Dendritic cell treated with granulocyte-macrophage colony-stimulating factor and Interleukin-4, amounts not matched to agents 40 ng/mL and 50 ng/mL, for 4 days (primary cell): ENCODE results near the gene ATP2B2.

Experiments
- H3K27ac Mint-ChIP-seq: one replicate; pipeline ENCODE4 v1.8.0; 2022; ENCODE audit warnings: mild to moderate bottlenecking, mixed read lengths
- H3K27me3 Mint-ChIP-seq: one replicate; pipeline ENCODE4 v1.8.0; 2022; ENCODE audit warnings: mild to moderate bottlenecking, mixed read lengths
- H3K36me3 Mint-ChIP-seq: one replicate; pipeline ENCODE4 v1.8.0; 2022; ENCODE audit warnings: low read depth, mixed read lengths
- H3K4me1 Mint-ChIP-seq: one replicate; pipeline ENCODE4 v1.8.0; 2022; ENCODE audit warnings: low read depth, mixed read lengths
- H3K4me3 Mint-ChIP-seq: one replicate; pipeline ENCODE4 v1.8.0; 2022; ENCODE audit warnings: mild to moderate bottlenecking, moderate library complexity, mixed read lengths
- H3K9me3 Mint-ChIP-seq: one replicate; pipeline ENCODE4 v1.8.0; 2022; ENCODE audit warnings: mixed read lengths
- intact Hi-C: fragments of 100-400 bp; cut with micrococcal nuclease; formaldehyde crosslinking; loops from one replicate; pipeline ENCODE4 v1.15.0; 2022

The ATP2B2 gene

GRCh38 chr3:10406414-10406813 lies 99.0 kb downstream of the ATP2B2 start:
- intact Hi-C loops = no loop called here
- Mint-ChIP-seq H3K27ac (no peak overlapping the region), H3K27me3 (peaks cover 4% of the 10 kb centered on the region), H3K36me3 (no peaks in the 10 kb centered on the region), H3K4me1 (no peaks in the 10 kb centered on the region), H3K9me3 (no peaks in the 10 kb centered on the region), H3K4me3 (no peak overlapping the region)

- H3K4me1 Mint-ChIP-seq = no peaks in the 10 kb centered on the region
- peaks cover 4% of the 10 kb centered on the region for H3K27me3 Mint-ChIP-seq
- no peaks in the 10 kb centered on the region for H3K9me3 Mint-ChIP-seq
- H3K27ac Mint-ChIP-seq = no peak overlapping the region
- no peak overlapping the region for H3K4me3 Mint-ChIP-seq
- H3K36me3 Mint-ChIP-seq = no peaks in the 10 kb centered on the region
- intact Hi-C loops = no loop called here
Measured at GRCh38 chr3:10405816-10406215, 99.6 kb downstream of the ATP2B2 start.

GRCh38 chr3:10404876-10405275 lies 100.5 kb downstream of the ATP2B2 start:
- H3K36me3 Mint-ChIP-seq = no peaks in the 10 kb centered on the region
- H3K9me3 Mint-ChIP-seq = no peaks in the 10 kb centered on the region
- H3K4me1 Mint-ChIP-seq = no peaks in the 10 kb centered on the region
- H3K27ac Mint-ChIP-seq = no peak overlapping the region
- no peak overlapping the region for H3K4me3 Mint-ChIP-seq
- peaks cover 2% of the 10 kb centered on the region for H3K27me3 Mint-ChIP-seq
- intact Hi-C loops = no loop called here

- Mint-ChIP-seq H3K4me3 (no peak overlapping the region), H3K27ac (no peak overlapping the region), H3K36me3 (no peaks in the 10 kb centered on the region), H3K4me1 (no peaks in the 10 kb centered on the region), H3K9me3 (no peaks in the 10 kb centered on the region), H3K27me3 (peaks cover 2% of the 10 kb centered on the region)
- intact Hi-C loops = no loop called here
Measured at GRCh38 chr3:10404377-10404776, 101.0 kb downstream of the ATP2B2 start.

- no peak overlapping the region for H3K4me3 Mint-ChIP-seq
- no peaks in the 10 kb centered on the region for H3K9me3 Mint-ChIP-seq
- intact Hi-C loops = no loop called here
- no peaks in the 10 kb centered on the region for H3K36me3 Mint-ChIP-seq
- H3K27me3 Mint-ChIP-seq = peaks cover 4% of the 10 kb centered on the region
- H3K4me1 Mint-ChIP-seq = no peaks in the 10 kb centered on the region
- H3K27ac Mint-ChIP-seq = no peak overlapping the region
Measured at GRCh38 chr3:10401990-10402761, 103.2 kb downstream of the ATP2B2 start.

- Mint-ChIP-seq H3K4me3 (no peak overlapping the region), H3K27me3 (peaks cover 9% of the 10 kb centered on the region), H3K4me1 (no peaks in the 10 kb centered on the region), H3K36me3 (no peaks in the 10 kb centered on the region), H3K9me3 (no peaks in the 10 kb centered on the region), H3K27ac (no peak overlapping the region)
- intact Hi-C loops = no loop called here
Measured at GRCh38 chr3:10400749-10401495, 104.5 kb downstream of the ATP2B2 start.

- Mint-ChIP-seq H3K9me3 (no peaks in the 10 kb centered on the region), H3K27me3 (peaks cover 9% of the 10 kb centered on the region), H3K36me3 (no peaks in the 10 kb centered on the region), H3K4me3 (no peak overlapping the region), H3K4me1 (no peaks in the 10 kb centered on the region), H3K27ac (no peak overlapping the region)
- intact Hi-C loops = no loop called here
Measured at GRCh38 chr3:10400050-10400748, 105.2 kb downstream of the ATP2B2 start.

GRCh38 chr3:10399634-10400033 lies 105.8 kb downstream of the ATP2B2 start:
- Mint-ChIP-seq H3K4me1 (no peaks in the 10 kb centered on the region), H3K9me3 (no peaks in the 10 kb centered on the region), H3K36me3 (no peaks in the 10 kb centered on the region), H3K27me3 (peaks cover 9% of the 10 kb centered on the region), H3K4me3 (no peak overlapping the region), H3K27ac (no peak overlapping the region)
- intact Hi-C loops = no loop called here

- Mint-ChIP-seq H3K27me3 (peaks cover 9% of the 10 kb centered on the region), H3K4me1 (no peaks in the 10 kb centered on the region), H3K36me3 (no peaks in the 10 kb centered on the region), H3K4me3 (no peak overlapping the region), H3K27ac (no peak overlapping the region), H3K9me3 (no peaks in the 10 kb centered on the region)
- intact Hi-C loops = no loop called here
Measured at GRCh38 chr3:10398341-10398740, 107.0 kb downstream of the ATP2B2 start.

GRCh38 chr3:10397879-10398278 lies 107.5 kb downstream of the ATP2B2 start:
- H3K27me3 Mint-ChIP-seq = peaks cover 9% of the 10 kb centered on the region
- no peaks in the 10 kb centered on the region for H3K9me3 Mint-ChIP-seq
- no peaks in the 10 kb centered on the region for H3K36me3 Mint-ChIP-seq
- H3K27ac Mint-ChIP-seq = no peak overlapping the region
- intact Hi-C loops = no loop called here
- no peaks in the 10 kb centered on the region for H3K4me1 Mint-ChIP-seq
- H3K4me3 Mint-ChIP-seq = no peak overlapping the region

GRCh38 chr3:10396931-10397330 lies 108.5 kb downstream of the ATP2B2 start:
- intact Hi-C loops = no loop called here
- H3K9me3 Mint-ChIP-seq = no peaks in the 10 kb centered on the region
- peaks cover 9% of the 10 kb centered on the region for H3K27me3 Mint-ChIP-seq
- H3K4me3 Mint-ChIP-seq = no peak overlapping the region
- H3K27ac Mint-ChIP-seq = no peak overlapping the region
- no peaks in the 10 kb centered on the region for H3K36me3 Mint-ChIP-seq
- no peaks in the 10 kb centered on the region for H3K4me1 Mint-ChIP-seq

GRCh38 chr3:10396083-10396482 lies 109.3 kb downstream of the ATP2B2 start:
- Mint-ChIP-seq H3K36me3 (no peaks in the 10 kb centered on the region), H3K27ac (no peak overlapping the region), H3K27me3 (peaks cover 9% of the 10 kb centered on the region), H3K9me3 (no peaks in the 10 kb centered on the region), H3K4me3 (no peak overlapping the region), H3K4me1 (peaks cover 2% of the 10 kb centered on the region)
- intact Hi-C loops = no loop called here

- Mint-ChIP-seq H3K27me3 (peaks cover 9% of the 10 kb centered on the region), H3K9me3 (no peaks in the 10 kb centered on the region), H3K27ac (no peak overlapping the region), H3K36me3 (no peaks in the 10 kb centered on the region), H3K4me3 (no peak overlapping the region), H3K4me1 (peaks cover 6% of the 10 kb centered on the region)
- intact Hi-C loops = no loop called here
Measured at GRCh38 chr3:10395671-10396070, 109.7 kb downstream of the ATP2B2 start.

GRCh38 chr3:10395196-10395595 lies 110.2 kb downstream of the ATP2B2 start:
- H3K9me3 Mint-ChIP-seq = no peaks in the 10 kb centered on the region
- no peak overlapping the region for H3K4me3 Mint-ChIP-seq
- no peak overlapping the region for H3K27ac Mint-ChIP-seq
- intact Hi-C loops = no loop called here
- H3K36me3 Mint-ChIP-seq = no peaks in the 10 kb centered on the region
- peaks cover 9% of the 10 kb centered on the region for H3K27me3 Mint-ChIP-seq
- peaks cover 11% of the 10 kb centered on the region for H3K4me1 Mint-ChIP-seq
